ENCODE measurements around the gene ST14.

ST14 gene

DNA sequence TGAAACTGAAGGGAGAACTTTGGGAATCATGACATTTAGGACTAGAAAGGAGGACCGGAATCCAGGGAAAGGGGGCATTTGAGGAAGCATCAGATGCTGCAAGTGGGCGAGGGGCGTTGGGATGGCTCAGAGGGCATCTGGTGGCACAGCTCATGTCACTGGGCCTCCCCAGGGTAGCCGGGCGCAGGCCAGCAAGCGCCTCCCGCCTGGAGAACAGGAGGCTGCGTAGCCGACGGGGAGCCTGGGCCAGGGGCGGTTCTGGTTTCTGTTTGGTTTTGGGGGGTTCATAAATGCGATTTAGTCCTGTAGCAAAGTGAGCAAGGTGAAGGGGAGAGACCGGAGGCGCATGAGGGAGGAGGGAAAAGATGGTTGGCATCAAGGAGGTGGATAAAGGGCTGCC, 443 bp upstream of the ST14 start:
- TF ChIP-seq FOXP2 (optimal IDR thresholded peaks at IDR 0.05; ENCODE audit: borderline replicate concordance, extremely low read depth, extremely low read length, insufficient read depth) (no peak), SIN3A (IDR thresholded peaks at IDR 0.05; ENCODE audit: borderline replicate concordance, insufficient read depth, low read length) (no peak), POLR2AphosphoS5 (IDR thresholded peaks at IDR 0.05; ENCODE audit: low read depth, low read length) (no peak), TAF1 (IDR thresholded peaks at IDR 0.05; ENCODE audit: borderline replicate concordance, insufficient read depth, low read length) (no peak)
- TF ChIP-seq, protein P1, sequence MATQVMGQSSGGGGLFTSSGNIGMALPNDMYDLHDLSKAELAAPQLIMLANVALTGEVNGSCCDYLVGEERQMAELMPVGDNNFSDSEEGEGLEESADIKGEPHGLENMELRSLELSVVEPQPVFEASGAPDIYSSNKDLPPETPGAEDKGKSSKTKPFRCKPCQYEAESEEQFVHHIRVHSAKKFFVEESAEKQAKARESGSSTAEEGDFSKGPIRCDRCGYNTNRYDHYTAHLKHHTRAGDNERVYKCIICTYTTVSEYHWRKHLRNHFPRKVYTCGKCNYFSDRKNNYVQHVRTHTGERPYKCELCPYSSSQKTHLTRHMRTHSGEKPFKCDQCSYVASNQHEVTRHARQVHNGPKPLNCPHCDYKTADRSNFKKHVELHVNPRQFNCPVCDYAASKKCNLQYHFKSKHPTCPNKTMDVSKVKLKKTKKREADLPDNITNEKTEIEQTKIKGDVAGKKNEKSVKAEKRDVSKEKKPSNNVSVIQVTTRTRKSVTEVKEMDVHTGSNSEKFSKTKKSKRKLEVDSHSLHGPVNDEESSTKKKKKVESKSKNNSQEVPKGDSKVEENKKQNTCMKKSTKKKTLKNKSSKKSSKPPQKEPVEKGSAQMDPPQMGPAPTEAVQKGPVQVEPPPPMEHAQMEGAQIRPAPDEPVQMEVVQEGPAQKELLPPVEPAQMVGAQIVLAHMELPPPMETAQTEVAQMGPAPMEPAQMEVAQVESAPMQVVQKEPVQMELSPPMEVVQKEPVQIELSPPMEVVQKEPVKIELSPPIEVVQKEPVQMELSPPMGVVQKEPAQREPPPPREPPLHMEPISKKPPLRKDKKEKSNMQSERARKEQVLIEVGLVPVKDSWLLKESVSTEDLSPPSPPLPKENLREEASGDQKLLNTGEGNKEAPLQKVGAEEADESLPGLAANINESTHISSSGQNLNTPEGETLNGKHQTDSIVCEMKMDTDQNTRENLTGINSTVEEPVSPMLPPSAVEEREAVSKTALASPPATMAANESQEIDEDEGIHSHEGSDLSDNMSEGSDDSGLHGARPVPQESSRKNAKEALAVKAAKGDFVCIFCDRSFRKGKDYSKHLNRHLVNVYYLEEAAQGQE (IDR thresholded peaks at IDR 0.05; ENCODE audit: insufficient read depth in 1 of 2, low read depth in 2 of 2, low read length in 2 of 2) = no peak

DNA sequence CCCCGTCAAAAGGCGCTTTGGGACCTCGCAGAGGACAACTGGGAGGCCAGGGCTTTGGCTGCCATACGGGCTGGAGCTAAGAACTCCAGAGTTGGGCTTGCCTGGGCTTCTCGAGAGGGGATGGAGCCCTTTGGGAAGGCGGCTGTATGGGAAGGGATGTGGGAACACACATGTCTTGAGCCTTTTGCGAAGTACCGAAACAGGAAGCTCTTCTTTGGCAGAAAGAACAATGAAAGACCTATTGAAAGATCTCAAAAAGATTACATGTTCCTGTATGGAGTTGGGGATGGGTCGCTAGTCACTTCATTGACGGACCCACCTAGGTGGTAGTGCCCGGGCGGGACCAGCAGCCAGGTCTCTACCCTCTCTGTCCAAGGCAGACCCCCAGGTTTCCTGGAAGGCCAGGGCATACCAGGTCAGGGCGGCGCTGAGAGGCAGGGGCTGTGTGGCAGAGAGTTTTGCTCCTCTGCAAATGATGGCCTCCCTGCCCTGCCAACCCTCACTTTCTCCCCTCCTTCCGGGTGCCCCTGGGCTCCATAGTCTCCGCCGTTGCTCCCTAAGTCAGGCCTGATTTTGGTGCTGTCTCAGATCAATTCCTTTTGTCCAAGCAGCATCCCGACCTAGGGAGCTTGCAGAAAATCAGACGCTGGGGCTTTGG, 1.0 kb downstream of the ST14 start:
- TF ChIP-seq FOXP2 (optimal IDR thresholded peaks at IDR 0.05; ENCODE audit: borderline replicate concordance, extremely low read depth, extremely low read length, insufficient read depth) (no peak), SIN3A (IDR thresholded peaks at IDR 0.05; ENCODE audit: borderline replicate concordance, insufficient read depth, low read length) (no peak), POLR2AphosphoS5 (IDR thresholded peaks at IDR 0.05; ENCODE audit: low read depth, low read length) (no peak), TAF1 (IDR thresholded peaks at IDR 0.05; ENCODE audit: borderline replicate concordance, insufficient read depth, low read length) (no peak)
- TF ChIP-seq, protein P1 (IDR thresholded peaks at IDR 0.05; ENCODE audit: insufficient read depth in 1 of 2, low read depth in 2 of 2, low read length in 2 of 2) = no peak

DNA sequence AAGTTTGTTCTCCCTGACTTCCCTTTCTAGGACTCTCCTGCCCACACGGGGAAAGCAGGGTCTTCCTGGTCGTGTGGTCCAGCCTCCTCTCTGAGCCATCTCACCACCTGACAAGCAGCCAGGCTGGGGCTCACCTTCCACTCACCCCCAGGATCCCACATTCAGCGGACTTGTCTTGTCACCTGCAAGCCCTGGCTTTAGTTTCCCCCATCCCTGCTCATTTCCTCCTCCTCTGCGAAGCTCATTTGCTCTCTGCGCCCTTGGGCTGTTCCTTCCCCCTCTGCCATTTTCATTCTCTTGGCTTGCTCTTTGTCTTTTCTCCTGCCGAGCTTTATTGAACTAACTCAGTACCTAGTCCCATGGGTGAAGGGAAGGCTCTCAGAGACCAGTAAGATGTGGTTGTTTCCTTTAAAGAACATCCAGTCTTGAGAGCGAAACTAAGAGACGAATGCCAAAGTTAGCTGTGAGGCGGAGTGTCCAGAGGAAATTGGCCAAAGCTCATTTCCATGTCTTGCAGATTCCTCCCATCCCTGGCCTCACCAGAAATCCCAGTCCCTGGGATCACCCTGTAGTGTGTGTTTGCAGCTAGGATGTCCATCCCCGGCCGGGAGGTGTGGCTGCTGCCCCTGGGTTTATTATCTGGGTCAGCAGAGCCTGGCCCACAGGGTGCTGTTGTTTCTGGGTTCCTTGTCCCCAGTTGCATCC, 2.0 kb downstream of the ST14 start:
- TF ChIP-seq, protein P1 (IDR thresholded peaks at IDR 0.05; ENCODE audit: insufficient read depth in 1 of 2, low read depth in 2 of 2, low read length in 2 of 2) = no peak

DNA sequence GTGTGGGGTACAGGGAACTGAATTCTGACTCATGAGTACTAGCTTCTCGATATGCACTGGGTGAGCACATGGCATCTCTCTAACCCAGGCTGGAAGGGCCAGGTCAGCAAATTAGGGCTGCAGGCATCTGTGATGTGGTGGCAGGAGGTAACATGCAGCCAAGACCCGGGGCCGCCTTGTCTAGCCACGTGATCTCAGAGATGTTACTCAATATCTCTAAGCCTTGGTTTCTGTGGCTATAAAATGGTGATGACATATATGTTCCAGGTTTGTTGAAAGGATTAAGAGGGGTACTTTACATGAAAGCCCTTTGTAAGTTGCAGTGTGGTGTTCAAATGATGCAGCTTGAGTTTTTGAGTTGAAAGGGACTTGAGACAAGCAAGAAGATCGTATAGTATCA, 3.2 kb downstream of the ST14 start:
- TF ChIP-seq, protein P1 (IDR thresholded peaks at IDR 0.05; ENCODE audit: insufficient read depth in 1 of 2, low read depth in 2 of 2, low read length in 2 of 2) = no peak
- TF ChIP-seq FOXP2 (optimal IDR thresholded peaks at IDR 0.05; ENCODE audit: borderline replicate concordance, extremely low read depth, extremely low read length, insufficient read depth) (no peak), POLR2AphosphoS5 (IDR thresholded peaks at IDR 0.05; ENCODE audit: low read depth, low read length) (no peak), TAF1 (IDR thresholded peaks at IDR 0.05; ENCODE audit: borderline replicate concordance, insufficient read depth, low read length) (no peak), SIN3A (IDR thresholded peaks at IDR 0.05; ENCODE audit: borderline replicate concordance, insufficient read depth, low read length) (no peak)
